ENCODE results near the gene MMAB. TPM values are rescaled to one million over a fixed set of nuclear protein-coding genes. Genes with fewer than 3 reads are reported as not detected.

Gene MMAB
- total RNA-seq, 1 experiment from 2014 or later, result 68.3 TPM

GRCh38 chr12:109577311-109577710, 4.0 kb upstream of the MMAB start:
- DNase-seq, result no peak
- peaks cover 12% of the 10 kb centered on the region for H3K36me3 ChIP-seq
- H3K27me3 ChIP-seq, result no peaks in the 10 kb centered on the region
- H3K4me3 ChIP-seq, result no peak overlapping the region
- no peaks in the 10 kb centered on the region for H3K9me3 ChIP-seq

GRCh38 chr12:109575683-109576082, 2.4 kb upstream of the MMAB start:
- Histone ChIP-seq H3K9me3 (no peaks in the 10 kb centered on the region), H3K4me3 (no peak overlapping the region), H3K36me3 (peaks cover 12% of the 10 kb centered on the region), H3K27me3 (no peaks in the 10 kb centered on the region)
- DNase-seq, result no peak

GRCh38 chr12:109573914-109574244, 575 bp upstream of the MMAB start:
- H3K9me3 ChIP-seq, result no peaks in the 10 kb centered on the region
- no peaks in the 10 kb centered on the region for H3K27me3 ChIP-seq
- peaks cover 12% of the 10 kb centered on the region for H3K36me3 ChIP-seq
- no peak for DNase-seq
- peak overlapping the region; percentile 73 for H3K4me3 ChIP-seq

GRCh38 chr12:109572506-109572845, 828 bp downstream of the MMAB start:
- Histone ChIP-seq H3K27me3 (no peaks in the 10 kb centered on the region), H3K36me3 (peaks cover 12% of the 10 kb centered on the region), H3K4me3 (peak overlapping the region; percentile 73), H3K9me3 (no peaks in the 10 kb centered on the region)
- DNase-seq, result no peak

GRCh38 chr12:109571773-109572505, 1.4 kb downstream of the MMAB start:
- Histone ChIP-seq H3K9me3 (no peaks in the 10 kb centered on the region), H3K36me3 (peaks cover 7% of the 10 kb centered on the region), H3K27me3 (no peaks in the 10 kb centered on the region), H3K4me3 (no peak overlapping the region)
- DNase-seq, result no peak

- no peak overlapping the region for H3K4me3 ChIP-seq
- DNase-seq, result no peak
- no peaks in the 10 kb centered on the region; the same call in none of the 2 replicates for H3K36me3 ChIP-seq
- no peaks in the 10 kb centered on the region for H3K9me3 ChIP-seq
- H3K27me3 ChIP-seq, result no peaks in the 10 kb centered on the region
Measured at GRCh38 chr12:109568486-109568885, 4.8 kb downstream of the MMAB start.

- Histone ChIP-seq H3K4me3 (no peak overlapping the region), H3K9me3 (no peaks in the 10 kb centered on the region), H3K36me3 (no peaks in the 10 kb centered on the region; the same call in none of the 2 replicates), H3K27me3 (no peaks in the 10 kb centered on the region)
- DNase-seq, result no peak
Measured at GRCh38 chr12:109567967-109568366, 5.3 kb downstream of the MMAB start.

- DNase-seq, result no peak
- Histone ChIP-seq H3K36me3 (no peaks in the 10 kb centered on the region; the same call in none of the 2 replicates), H3K4me3 (no peak overlapping the region), H3K9me3 (no peaks in the 10 kb centered on the region), H3K27me3 (no peaks in the 10 kb centered on the region)
Measured at GRCh38 chr12:109567296-109567695, 6.0 kb downstream of the MMAB start.

GRCh38 chr12:109566424-109566823, 6.9 kb downstream of the MMAB start:
- DNase-seq, result no peak
- H3K4me3 ChIP-seq, result no peak overlapping the region
- H3K36me3 ChIP-seq, result no peaks in the 10 kb centered on the region; the same call in none of the 2 replicates
- no peaks in the 10 kb centered on the region for H3K27me3 ChIP-seq
- no peaks in the 10 kb centered on the region for H3K9me3 ChIP-seq

GRCh38 chr12:109563291-109564284, 9.7 kb downstream of the MMAB start:
- no peak for DNase-seq
- Histone ChIP-seq H3K27me3 (no peaks in the 10 kb centered on the region), H3K4me3 (no peak overlapping the region)

GRCh38 chr12:109562871-109563270, 10.4 kb downstream of the MMAB start:
- DNase-seq, result no peak
- no peaks in the 10 kb centered on the region for H3K9me3 ChIP-seq
- H3K36me3 ChIP-seq, result no peaks in the 10 kb centered on the region; the same call in 1 of the 2 replicates
- H3K4me3 ChIP-seq, result no peak overlapping the region
- H3K27me3 ChIP-seq, result no peaks in the 10 kb centered on the region

More at GRCh38 chr12:109563291-109564284, 9.7 kb downstream of the MMAB start:
- Histone ChIP-seq H3K36me3 (no peaks in the 10 kb centered on the region; the same call in none of the 2 replicates), H3K9me3 (no peaks in the 10 kb centered on the region)

- H3K27me3 ChIP-seq, result no peaks in the 10 kb centered on the region
- H3K36me3 ChIP-seq, result no peaks in the 10 kb centered on the region
- DNase-seq, result no peak
- no peak overlapping the region for H3K4me3 ChIP-seq
- H3K9me3 ChIP-seq, result no peaks in the 10 kb centered on the region
Measured at GRCh38 chr12:109561711-109562030, 11.6 kb downstream of the MMAB start.

- H3K9me3 ChIP-seq, result no peaks in the 10 kb centered on the region
- no peak overlapping the region for H3K4me3 ChIP-seq
- H3K36me3 ChIP-seq, result no peaks in the 10 kb centered on the region
- no peaks in the 10 kb centered on the region for H3K27me3 ChIP-seq
- no peak for DNase-seq
Measured at GRCh38 chr12:109560867-109561710, 12.2 kb downstream of the MMAB start.

- no peaks in the 10 kb centered on the region for H3K36me3 ChIP-seq
- no peaks in the 10 kb centered on the region for H3K27me3 ChIP-seq
- no peak for DNase-seq
- no peak overlapping the region for H3K4me3 ChIP-seq
- no peaks in the 10 kb centered on the region for H3K9me3 ChIP-seq
Measured at GRCh38 chr12:109559601-109560000, 13.7 kb downstream of the MMAB start.

GRCh38 chr12:109559200-109559505, 14.2 kb downstream of the MMAB start:
- H3K9me3 ChIP-seq, result no peaks in the 10 kb centered on the region
- no peak for DNase-seq
- no peak overlapping the region for H3K4me3 ChIP-seq
- H3K36me3 ChIP-seq, result no peaks in the 10 kb centered on the region
- no peaks in the 10 kb centered on the region for H3K27me3 ChIP-seq

- Histone ChIP-seq H3K9me3 (no peaks in the 10 kb centered on the region), H3K36me3 (no peaks in the 10 kb centered on the region), H3K27me3 (no peaks in the 10 kb centered on the region), H3K4me3 (no peak overlapping the region)
- DNase-seq, result no peak
Measured at GRCh38 chr12:109558374-109559199, 14.7 kb downstream of the MMAB start.

Data from MG63 (cell line).